OCI-LY1 (cell line): ENCODE measurements around the gene ZFHX3.

Source experiments
- CTCF ChIP-seq: fragments of 200-600 bp; sonication (generic), shearing (Covaris generic); IDR thresholded peaks from 2 replicates; pipeline ENCODE4 v1.5.1; 2017; ENCODE audit warnings: mild to moderate bottlenecking, antibody characterized with exemption, low read length, moderate library complexity, mixed read lengths
- EZH2 ChIP-seq: fragments of 200-600 bp; sonication (generic), shearing (Covaris generic); IDR thresholded peaks from 2 replicates; pipeline ENCODE4 v1.8.0; 2017; ENCODE audit warnings: borderline replicate concordance, mixed run types, mild to moderate bottlenecking, antibody characterized with exemption, low read length, moderate library complexity, mixed read lengths

- TF ChIP-seq CTCF (no peak), EZH2 (no peak)
Measured at GRCh38 chr16:73094371-73094770, 46.4 kb upstream of the ZFHX3 start.
